GM18511 (cell line): ENCODE results near the gene SNRNP70.

Experiments used
- ATAC-seq: cut with Tn5 transposase; IDR thresholded peaks from one replicate; pipeline ENCODE4 v1.9.1; 2021; ENCODE audit warnings: mild to moderate bottlenecking, moderate library complexity; ENCODE audit not compliant: unreplicated experiment

Gene SNRNP70

DNA sequence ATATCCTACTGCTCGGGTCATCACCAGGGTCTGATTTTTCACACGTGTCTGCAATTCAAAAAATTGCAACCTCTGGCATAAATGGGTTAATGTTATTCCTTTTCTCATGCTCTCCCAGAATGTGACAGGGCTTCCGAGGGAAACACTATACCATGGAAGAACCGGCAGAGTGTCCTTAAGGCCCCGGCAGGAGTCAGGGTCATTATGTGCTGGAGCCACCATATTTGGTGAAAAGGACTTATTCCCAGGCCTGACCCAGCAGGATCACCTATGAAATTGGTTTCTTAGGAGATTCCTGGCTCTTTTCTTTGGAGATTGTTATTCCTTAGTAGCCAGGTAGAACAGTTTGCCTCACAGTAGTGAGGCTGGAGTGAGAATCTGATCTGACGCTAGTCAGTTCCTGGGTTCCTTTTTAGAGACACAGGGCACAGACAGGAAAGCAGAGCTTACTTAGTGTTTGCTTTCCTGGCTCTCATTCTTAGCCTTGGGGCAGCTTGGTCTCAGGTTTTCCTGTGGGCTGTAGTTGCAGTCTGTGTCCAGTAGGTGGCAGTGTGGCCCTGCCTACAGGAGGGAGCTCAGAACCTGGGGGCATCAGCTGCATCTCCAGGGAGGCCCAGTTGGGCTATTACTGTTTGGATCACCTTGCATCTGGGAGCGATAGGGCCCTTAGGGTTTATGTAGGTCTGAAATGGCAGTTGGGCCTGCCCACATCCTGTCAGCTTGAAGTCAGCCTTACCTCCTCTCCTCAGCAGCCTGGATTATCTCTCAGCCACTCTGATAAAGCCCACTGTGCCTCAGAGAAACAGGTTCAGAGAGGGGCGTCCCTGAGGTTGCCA is 12.4 kb downstream of the SNRNP70 start:
- ATAC-seq: no peak

DNA sequence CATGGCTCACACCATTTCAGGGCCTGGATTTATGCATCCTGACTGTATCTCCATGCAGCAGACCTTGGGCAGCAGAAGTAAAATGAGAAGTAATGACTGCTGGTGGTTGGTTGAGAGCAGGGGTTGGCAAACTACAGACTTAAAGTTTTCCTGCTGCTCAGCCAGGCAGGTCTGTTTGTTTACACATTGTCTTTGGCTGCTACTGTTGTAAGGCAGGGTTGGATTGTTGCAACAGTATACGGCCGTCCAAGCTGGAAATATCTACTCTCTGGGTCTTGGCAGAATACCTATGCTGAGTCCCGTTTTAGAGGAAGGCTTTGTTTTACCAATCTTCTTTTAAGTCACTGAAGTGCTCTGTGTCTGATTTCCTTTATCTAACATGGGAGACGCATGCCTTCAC is 13.5 kb downstream of the SNRNP70 start:
- ATAC-seq: no peak

DNA sequence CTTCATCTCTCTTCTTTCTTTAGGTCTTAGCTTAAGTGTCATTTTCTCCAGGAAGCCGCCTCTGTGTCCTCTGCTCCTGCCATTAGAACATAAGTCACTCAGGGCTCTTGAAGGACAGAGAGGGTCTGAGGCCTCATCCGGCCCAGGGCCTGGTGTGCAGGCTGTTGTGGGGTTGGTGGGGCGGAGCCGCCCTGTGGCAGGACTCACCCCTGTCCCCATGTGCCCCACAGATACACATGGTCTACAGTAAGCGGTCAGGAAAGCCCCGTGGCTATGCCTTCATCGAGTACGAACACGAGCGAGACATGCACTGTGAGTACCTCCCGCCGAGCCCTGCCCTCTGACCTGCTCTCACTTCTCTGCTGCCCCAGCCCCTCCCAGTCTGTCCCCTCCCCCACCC is 15.9 kb downstream of the SNRNP70 start:
- no peak for ATAC-seq

DNA sequence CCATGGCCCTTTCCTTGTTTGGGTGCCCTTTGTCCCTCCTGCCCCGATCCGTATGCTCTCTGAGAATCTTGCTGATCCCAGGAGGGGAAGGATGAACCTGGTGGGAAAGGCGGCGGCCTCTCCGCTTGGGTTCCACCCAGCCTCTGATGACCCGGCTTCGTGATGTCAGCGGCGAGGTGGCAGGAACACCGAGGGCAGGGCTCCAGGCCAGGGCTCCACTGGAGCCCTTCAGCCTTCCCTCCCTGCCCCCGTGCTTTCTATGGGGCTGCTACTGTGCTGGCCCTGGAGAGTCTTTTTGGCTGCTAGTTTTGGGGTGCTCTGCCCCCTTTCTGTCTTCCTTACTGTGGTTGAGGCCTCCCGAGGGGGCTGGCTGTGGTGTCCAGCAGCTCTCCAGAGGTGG is 17.1 kb downstream of the SNRNP70 start:
- no peak for ATAC-seq

DNA sequence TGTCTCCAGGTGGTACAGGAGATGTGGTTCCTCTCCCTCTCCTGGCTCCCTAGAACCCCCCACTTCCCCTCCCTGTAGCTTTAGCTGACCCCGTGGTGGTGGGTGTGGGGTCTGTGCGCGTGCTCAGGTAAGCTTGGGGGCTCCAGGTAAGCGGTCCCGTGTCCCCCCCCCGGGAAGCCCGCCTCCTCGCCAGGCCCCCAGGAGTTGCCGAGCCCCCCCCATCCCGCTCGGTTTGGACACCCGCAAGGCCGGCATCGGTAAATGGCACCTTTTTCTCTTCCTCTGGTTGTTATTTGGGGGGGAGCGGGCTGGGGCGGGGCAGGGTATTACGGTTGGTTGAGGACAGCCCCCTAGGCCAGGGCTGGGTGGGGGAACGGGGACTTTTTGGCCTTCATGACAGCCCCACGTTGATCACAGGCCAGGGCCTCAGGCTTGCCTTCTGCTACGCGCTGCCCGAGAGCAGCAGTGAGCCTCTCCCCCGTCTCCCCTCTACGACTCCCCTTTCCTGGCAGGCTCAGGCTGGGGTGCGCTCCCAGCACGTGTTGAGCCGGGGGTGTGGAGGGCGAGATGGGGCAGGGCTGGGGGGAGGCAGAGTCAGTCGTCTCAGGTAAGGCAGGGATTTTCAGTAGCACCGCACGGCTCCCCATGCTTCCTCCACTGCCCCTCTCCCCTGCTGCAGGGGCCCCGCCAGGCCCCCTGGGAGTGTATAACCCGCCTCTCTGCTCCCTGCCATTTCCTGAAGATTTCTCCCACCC is 18.3 kb downstream of the SNRNP70 start:
- ATAC-seq: no peak

DNA sequence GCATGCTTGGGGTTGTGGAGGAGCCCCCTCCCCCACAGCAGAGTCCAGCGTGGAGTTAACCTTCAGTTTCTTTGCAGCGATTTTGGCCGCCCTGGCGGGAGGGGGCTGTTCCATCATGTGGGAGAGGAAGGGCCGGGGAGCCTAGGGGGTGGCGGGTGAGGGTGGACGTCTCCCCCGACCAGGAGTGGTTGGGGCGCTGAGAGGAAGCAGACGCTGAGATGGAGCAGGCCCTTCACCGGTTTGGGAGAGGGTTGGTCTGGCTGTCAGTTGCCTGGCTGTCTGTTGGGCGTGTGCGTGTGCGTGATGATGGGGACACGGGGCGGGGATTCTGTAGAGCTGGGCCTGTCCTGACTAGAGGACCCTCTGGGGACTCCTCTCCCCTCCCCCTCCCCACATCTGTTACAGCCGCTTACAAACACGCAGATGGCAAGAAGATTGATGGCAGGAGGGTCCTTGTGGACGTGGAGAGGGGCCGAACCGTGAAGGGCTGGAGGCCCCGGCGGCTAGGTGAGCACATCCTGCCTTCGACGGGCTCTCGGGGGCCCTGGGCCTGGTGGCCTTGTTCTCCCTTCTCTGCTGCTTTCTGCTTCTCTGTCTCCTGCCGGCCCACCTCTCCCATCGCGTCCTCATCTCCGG is 19.1 kb downstream of the SNRNP70 start:
- no peak for ATAC-seq

DNA sequence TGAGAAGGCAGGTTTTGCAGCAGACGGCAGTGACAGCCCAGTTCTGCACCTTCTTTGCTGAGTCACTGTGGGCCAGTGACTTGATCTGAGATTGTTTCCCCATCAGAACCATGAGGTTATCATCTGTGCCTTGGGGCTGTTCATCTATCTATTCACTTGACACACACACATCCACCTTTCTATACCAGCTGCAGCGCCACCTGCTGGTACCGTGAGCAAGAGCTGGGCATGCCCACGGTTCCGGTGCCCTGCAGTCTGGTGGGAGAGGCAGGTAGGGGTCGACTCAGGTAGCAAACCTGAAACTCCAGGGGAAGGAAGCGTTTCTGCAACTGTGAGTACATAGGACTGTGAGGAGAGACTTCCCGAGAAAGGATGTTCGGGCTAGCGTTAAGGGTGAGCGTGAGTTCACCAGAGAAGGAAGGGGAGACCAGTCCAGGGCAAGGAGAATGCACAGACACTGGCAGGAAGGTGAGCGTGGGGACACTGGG is 21.4 kb downstream of the SNRNP70 start:
- ATAC-seq: no peak

DNA sequence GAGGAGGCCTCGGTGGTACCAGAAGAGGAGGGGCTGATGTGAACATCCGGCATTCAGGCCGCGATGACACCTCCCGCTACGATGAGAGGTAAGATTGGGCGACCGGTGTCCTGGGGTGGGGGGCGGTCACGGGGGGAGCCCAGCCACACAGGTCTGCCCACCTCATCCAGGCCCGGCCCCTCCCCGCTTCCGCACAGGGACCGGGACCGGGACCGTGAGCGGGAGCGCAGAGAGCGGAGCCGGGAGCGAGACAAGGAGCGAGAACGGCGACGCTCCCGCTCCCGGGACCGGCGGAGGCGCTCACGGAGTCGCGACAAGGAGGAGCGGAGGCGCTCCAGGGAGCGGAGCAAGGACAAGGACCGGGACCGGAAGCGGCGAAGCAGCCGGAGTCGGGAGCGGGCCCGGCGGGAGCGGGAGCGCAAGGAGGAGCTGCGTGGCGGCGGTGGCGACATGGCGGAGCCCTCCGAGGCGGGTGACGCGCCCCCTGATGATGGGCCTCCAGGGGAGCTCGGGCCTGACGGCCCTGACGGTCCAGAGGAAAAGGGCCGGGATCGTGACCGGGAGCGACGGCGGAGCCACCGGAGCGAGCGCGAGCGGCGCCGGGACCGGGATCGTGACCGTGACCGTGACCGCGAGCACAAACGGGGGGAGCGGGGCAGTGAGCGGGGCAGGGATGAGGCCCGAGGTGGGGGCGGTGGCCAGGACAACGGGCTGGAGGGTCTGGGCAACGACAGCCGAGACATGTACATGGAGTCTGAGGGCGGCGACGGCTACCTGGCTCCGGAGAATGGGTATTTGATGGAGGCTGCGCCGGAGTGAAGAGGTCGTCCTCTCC is 22.6 kb downstream of the SNRNP70 start:
- no peak for ATAC-seq

DNA sequence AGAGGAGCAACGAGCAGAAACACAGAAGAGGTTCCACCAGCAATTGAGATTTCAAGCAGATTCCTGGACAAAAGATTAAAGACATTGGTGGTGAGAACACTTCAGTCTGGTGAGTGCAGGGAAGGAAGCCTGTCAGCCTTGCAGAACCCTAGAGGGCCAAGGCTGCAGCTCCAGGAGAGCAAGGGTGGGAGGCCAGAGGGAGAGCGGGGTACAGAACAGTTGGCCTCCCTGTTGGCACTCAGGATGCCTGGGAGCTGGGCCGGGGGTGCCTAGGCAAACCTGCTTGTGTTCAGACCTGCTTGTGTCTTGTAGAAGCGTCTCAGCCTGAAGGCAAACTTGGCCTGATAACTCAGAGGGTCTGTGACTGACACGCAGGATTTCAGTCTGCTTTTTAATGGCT is 23.8 kb downstream of the SNRNP70 start:
- ATAC-seq: no peak

DNA sequence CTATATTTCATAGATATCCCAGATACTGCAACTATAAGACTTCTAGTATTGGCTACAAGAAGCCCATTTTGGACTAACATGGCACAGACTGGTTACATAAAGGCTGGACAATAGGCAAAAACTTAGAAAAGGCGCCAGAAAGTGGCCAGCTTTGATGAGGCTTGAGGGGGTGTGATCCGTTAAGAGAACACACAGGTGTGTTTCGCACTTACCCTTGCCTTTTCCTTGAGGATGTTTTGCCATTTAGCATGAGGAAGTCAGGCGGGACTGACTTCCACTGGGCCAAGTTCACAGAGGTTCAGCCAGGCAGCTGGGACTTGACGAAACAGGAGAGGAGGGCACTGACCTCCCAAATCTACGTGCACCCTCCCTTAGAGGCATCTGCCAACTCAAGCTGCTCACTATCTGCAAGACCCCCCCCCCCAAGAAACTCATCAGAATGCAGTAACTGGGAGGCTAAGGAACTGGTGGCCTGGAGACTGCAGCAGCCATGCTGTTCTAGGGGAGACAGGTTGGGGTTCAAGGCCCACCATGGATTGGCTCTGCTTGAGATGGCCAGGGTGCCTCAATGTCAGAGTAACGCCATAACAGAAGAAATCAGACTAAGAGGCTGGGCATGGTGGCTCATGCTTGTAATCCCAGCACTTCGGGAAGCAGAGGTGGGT is 24.4 kb downstream of the SNRNP70 start:
- ATAC-seq: no peak

DNA sequence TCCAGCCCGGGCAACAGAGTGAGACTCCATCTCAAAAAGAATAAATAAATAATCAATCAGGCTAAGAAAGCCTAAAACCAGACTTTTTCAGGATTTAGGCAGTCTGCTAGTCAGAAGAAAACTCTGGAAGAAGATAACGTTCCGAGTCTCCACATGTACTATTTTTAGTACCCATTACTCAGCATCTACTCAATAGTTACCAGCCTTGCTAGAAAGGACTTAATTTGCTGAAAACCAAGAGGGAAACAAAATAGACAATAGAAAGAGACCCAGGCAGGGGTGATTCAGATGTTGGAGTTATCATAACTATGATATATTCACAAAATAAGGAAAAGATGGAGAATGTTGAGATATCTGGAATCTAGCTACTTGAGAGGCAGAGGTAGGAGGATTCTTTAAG is 25.3 kb downstream of the SNRNP70 start:
- no peak for ATAC-seq

DNA sequence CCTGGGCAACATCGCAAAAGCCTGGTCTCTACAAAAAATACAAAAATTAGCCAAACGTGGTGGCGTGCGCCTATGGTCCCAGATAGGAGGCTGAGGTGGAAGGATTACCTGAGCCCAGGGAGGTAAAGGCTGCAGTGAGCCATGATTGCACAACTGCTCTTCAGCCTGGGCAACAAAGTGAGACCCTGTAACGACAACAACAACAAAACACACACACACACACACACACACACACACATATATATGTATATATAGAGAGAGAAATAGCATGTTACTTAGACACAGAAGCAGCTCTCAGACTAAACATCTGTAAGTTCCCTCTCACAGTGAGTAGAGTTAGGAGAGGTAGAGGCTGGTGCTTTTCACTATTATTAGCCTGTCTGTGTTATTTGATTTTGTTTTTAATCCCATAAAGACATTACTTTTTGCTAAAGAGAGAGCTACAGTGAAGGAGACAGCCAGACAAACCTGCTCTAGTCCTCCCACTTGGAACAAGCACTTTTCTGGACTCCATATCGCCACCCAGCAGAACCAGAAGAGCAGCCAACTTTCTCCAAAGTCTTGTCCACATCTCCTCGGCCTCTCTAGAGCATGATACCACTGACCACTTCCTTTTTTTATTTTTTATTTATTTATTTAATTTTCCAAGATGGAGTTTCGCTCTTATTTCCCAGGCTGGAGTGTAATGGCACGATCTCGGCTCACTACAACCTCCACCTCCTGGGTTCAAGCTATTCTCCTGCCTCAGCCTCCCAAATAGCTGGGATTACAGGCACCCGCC is 26.2 kb downstream of the SNRNP70 start:
- no peak for ATAC-seq

DNA sequence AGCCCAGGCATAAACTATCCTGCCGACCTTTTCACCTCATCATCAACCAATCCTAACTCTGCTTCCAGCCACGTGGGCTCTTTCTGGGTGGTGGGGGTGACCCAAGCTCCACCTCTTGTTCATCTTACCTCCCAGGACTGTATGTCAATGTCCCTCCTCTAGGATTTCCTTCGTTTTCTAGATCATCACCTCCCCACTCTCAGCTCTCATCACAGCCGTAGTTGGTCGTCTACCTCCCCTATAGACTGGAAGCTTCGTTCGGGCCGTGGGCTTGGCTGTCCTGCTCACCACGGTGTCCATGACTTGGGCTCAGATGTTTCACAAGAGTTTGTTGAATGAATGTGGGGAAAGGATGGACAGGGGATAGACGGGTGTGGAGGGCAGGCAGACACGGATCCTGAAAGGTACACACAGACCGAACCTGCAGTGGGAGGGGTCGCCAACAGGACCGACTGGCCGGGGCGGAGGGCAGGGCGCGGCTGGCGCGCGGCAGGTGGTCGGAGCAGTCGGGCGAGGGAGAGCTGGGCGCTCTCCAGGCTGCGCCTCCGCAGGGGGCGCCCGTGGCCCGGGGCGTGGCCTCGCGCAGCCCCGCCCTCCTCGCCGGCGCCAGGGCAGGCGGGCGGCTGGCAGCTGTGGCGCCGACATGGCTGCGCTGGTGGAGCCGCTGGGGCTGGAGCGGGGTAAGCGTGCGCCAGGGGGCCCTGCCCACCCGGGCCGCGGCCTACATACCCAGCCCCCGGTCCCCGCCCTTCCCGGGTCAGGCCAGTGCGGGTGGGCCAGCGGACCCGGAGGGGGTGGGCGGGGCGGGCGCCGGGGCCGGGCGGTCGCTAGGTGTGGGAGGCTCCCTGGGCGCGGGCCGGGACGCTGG is 28.7 kb downstream of the SNRNP70 start, which contains the start of gene LIN7B:
Gene LIN7B, plus strand, starts transcription at position 609 of the 868 bp plus-strand sequence. Its CDS starts 35 bp downstream, at position 644.
- ATAC-seq: peak; percentile 63

DNA sequence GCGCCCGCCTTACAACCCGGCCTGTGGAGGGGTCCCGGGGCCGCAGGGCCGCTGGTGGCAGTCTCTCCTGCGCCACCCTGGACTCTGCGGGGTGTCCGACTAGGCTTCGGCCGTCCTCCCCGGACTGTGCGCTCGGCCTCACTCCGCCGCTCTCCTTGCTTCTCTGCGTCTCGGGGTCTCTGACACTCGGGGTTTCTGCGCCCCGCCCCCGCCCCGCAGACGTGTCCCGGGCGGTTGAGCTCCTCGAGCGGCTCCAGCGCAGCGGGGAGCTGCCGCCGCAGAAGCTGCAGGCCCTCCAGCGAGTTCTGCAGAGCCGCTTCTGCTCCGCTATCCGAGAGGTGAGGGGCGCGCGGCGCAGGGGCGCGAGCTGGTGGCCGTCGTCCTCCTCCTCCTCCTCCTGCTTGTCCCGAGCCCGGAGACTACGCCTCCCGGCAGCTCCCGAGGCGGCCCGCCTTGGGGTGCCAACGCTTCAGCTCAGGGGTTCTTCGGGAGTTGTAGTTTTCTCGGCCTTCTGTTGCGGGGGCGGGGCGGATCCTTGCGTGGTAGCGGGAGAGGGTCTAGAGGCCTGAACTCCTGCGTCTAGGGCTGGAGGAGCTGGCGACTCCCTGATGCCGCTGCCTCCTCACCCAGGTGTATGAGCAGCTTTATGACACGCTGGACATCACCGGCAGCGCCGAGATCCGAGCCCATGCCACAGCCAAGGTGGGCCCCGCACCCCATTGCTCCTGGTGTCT is 29.5 kb downstream of the SNRNP70 start:
- ATAC-seq: no peak

DNA sequence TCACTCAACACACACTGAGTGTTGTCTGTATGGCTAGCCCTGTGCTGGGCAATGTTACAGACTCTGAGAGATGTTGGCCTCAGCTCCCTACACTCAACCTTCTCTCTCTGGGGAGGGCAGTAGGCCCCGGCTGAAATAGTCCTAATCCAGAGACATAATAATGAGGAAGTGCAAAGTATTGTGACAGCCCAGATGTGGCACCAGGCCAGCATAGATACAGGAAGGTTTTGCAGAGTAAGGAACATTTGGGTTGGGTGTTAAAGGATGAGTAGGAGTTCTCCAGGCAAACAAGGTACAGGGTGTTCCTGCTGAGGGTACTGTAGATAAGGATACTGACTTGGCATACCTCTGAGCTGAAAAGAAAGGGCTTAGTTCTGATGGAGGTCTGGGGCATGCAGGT is 31.3 kb downstream of the SNRNP70 start:
- ATAC-seq: no peak

DNA sequence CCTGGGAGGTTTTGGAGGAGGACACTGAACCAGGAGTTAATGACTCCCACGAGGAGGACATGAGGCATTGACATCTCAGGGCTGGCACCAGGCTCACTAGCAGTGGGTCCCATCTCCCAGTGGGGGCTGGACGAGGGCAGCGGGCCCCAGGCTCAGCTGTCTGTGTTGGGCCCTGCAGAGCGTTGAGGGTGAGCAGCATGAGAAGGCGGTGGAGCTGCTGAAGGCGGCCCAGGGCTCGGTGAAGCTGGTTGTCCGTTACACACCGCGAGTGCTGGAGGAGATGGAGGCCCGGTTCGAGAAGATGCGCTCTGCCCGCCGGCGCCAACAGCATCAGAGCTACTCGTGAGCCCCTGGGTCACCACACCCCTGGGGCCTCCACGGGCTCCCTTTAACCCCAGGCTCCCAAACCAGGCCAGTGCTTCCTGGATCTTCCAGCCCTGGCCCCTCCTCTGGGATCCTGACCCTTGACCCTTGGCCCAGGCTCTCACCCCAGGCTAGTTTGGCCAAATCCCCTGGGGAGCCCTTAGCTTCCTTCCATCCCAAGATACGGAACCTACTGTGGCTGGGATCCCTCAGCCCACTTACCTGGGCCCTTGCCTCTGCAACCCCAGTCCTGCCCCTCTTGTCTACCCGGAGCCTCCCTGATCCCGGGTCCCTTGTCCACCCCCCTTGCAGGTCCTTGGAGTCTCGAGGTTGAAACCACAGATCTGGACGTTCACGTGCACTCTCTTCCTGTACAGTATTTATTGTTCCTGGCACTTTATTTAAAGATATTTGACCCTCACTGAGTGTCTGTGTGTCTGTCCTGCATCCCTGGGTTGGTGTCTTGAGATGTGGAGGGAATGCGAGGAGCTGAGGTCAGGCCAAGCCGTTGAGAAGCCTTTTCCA is 32.7 kb downstream of the SNRNP70 start:
- no peak for ATAC-seq
